HCEC 1CT (cell line): ENCODE measurements around the gene SLC35B2.

Source experiments
- DNase-seq: peaks from one replicate; pipeline ENCODE4 v3.0.0-alpha.2; 2017

SLC35B2 gene

GRCh38 chr6:44251576-44252524 lies 5.5 kb downstream of the SLC35B2 start:
- DNase-seq: no peak

- DNase-seq: no peak
Observed at GRCh38 chr6:44250718-44251123, 6.6 kb downstream of the SLC35B2 start.

DNA sequence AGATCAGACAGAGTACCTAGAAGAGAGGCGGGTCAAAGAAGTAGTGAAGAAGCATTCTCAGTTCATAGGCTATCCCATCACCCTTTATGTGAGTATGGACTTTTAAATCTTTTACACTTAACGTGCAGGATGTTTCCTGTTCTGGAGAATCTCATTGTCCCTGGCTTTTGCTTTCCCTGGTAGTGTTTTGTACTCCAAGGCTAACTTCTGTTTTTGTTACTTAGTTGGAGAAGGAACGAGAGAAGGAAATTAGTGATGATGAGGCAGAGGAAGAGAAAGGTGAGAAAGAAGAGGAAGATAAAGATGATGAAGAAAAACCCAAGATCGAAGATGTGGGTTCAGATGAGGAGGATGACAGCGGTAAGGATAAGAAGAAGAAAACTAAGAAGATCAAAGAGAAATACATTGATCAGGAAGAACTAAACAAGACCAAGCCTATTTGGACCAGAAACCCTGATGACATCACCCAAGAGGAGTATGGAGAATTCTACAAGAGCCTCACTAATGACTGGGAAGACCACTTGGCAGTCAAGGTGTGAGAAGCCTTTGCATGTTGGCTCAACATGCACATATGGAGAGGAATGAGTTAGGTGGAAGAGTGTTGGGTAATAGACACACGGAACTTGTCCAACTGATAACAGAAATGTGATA lies 7.1 kb downstream of the SLC35B2 start:
- DNase-seq: no peak

- no peak for DNase-seq
Observed at GRCh38 chr6:44249082-44249748, 8.1 kb downstream of the SLC35B2 start.

DNA sequence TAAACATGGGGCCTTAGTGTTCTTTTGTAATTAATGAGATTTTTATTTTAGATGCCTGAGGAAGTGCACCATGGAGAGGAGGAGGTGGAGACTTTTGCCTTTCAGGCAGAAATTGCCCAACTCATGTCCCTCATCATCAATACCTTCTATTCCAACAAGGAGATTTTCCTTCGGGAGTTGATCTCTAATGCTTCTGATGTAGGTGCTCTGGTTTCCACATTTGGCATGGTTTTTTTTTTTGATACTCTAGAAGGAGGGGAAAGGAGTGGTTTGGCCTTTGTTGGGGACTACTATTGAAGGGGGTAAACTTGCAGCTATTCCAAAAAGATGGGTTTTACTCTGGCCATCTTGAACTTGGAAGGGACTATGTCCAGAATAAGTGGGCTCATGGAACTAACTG lies 8.7 kb downstream of the SLC35B2 start:
- DNase-seq: no peak

GRCh38 chr6:44247338-44248302 lies 9.7 kb downstream of the SLC35B2 start:
- peak; percentile 27 for DNase-seq

DNA sequence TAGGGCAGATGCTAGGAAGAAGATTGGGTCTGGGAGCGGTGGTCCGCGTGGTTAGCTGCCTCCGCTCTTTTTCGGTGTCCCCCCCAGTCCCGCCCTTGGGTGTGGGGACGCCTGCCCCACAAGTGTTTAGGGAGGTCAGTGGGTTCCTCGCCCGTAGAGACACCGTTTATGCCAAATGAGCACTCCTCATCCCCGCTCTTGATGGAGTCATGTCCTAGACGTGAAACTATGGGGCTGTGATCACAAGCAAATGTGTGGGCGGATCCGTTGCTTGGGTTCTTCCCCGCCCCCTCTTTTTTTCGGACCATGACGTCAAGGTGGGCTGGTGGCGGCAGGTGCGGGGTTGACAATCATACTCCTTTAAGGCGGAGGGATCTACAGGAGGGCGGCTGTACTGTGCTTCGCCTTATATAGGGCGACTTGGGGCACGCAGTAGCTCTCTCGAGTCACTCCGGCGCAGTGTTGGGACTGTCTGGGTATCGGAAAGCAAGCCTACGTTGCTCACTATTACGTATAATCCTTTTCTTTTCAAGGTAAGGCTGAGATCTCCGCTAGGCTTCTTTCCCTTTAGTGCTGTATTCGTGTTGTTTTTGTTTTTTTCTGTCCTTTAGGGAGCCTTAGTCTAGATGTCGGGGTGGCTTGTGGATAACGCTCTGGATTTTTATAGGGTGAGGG lies 10.5 kb downstream of the SLC35B2 start, which contains the start of gene HSP90AB1:
TSS of gene HSP90AB1 (plus strand) at position 439 of the 675 bp plus-strand sequence. CDS start 1,529 bp downstream, outside the sequence.
- DNase-seq: peak; percentile 99

DNA sequence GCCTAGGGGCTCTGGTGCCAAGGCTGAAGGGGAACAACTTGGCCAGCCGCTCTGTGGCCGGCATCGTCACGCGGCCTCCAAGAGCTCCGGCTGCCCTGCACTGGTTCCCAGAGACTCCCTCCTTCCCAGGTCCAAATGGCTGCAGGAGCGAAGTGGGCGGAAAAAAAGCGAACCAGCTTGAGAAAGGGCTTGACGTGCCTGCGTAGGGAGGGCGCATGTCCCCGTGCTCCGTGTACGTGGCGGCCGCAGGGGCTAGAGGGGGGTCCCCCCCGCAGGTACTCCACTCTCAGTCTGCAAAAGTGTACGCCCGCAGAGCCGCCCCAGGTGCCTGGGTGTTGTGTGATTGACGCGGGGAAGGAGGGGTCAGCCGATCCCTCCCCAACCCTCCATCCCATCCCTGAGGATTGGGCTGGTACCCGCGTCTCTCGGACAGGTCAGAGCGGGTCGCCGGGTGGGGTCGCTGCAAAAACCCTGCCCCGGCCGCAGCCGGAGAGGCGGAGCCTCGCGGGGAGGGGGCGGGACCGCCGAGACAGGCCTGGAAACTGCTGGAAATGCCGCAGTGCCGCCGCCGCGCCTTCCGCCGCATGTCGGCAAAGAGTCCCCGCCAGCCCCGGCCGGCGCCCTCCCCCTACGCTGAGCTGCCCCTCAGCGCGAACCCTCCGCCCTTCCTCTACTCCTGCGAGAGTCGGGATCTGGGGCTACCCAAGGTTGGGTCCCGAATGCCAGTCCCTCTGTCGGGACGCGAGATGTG lies 11.2 kb downstream of the SLC35B2 start:
- DNase-seq: peak; percentile 81

DNA sequence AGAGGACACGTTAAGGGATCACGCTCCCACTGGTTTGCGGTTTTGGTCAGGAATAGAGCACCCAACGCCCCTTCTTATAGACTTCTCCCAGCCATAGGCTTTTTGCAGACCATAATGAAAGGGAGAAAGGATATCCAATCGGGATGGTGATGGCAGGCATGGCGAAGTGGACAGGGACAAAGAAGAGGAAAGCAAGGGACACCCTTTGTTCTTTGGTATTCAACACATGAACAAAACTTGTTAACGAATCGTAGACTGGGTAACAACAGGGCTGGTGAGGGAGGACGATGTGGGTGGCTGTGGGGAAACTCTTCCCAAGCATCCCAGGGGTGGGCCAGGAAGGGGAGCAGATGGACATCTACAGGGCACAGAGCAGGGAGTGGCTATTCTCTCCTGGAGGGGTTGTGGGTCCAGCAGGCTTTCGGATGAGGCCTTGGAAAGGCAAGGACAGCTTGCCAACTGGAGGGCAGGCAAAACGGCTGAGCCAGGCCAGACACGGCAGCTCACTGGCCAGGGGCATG lies 11.9 kb downstream of the SLC35B2 start:
- DNase-seq: no peak

DNA sequence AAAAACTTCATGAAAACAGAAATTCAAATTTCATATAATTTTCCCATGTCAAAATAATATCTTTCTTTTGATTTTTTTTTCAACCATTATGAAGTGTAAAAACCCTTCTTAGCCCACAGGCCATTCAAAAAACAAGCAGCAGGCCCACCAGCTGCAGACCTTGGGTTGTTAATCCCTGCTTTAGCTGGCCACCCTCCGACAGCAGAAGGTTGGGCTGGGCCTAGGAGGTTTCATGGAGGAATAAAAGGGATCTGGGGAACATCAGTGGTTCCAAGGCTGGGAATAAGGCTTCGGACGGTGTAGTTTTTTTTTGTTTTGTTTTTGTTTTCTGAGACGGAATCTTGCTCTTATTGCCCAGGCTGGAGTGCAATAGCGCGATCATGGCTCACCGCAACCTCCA lies 14.0 kb downstream of the SLC35B2 start:
- DNase-seq: no peak

- no peak for DNase-seq
Observed at GRCh38 chr6:44238687-44239350, 18.5 kb downstream of the SLC35B2 start.

DNA sequence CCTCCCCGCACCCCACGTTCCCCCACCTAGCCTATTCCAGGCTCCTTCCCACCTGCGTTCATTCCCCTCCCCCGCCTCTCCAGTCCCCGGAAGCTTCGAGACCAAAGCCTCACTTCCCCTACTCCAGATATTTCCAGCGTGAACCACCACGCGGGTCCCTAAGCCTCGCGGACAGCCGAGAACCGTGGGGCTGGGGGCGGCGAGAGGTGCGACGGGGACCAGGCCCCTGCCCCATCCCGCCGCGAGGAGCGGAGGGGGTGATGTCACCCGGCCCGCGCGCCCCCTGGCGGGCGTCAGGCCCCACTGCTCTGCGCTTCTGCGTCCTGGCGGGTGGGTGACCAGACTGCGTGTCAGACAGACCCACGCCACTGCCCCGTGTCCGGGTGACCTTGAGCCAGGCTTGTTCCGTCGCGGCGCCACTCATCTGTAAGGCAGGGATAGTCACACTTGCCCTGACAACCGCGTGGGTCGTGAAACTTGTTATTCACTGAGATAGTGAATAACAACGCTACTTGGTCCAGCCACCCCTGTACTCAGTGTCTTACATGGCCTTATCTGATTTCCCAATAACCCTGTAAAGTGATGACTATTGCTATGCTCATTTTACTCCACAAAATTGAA lies 19.4 kb downstream of the SLC35B2 start:
- DNase-seq: peak; percentile 60

GRCh38 chr6:44237021-44237812 lies 20.1 kb downstream of the SLC35B2 start:
- peak; percentile 98 for DNase-seq

GRCh38 chr6:44235891-44236516 lies 21.3 kb downstream of the SLC35B2 start:
- no peak for DNase-seq

GRCh38 chr6:44235269-44235668 lies 22.1 kb downstream of the SLC35B2 start:
- DNase-seq: no peak

DNA sequence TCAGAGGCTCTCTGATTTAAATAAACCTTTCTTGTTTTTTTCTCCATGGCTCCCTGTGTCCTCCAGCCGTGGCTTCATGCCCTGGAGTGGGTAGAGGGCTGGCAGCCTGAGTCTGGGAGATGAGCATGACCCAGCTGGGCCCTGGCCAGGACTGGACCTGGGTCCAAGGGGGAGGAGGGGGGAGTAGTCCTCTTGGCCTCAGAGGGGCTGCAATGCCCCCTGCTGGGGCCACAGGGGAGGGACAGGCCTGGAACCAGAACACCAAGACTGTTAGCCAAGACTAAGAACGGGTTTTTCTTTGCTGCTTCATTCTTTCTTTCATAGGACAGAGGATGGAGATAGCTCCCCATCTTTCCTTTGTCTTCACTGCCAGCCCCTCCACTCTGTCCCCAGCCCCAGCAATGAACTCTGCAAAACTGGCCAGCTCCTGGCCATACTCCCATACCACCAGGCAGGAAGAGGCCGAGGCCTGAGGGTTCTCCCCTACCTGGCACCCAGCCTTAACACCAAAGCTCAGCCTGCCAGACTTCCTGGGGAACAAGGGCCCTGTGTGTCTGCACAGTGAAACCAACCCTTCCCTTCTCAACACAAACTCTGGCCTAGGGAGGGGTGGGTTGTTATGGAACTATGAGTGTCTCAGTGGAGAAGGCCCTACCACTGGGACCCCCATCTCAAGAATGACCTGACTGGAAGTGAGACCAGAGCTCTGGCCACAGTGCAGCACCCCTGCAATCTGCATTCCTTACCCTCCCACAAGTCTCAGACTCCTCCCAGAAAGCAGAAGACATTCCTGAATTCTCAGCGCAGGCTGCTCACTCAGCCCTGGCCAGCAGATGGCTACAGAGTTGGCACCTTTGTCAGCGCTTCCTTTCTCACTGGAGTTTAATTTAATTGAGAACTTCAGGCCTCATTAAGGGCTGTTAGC lies 23.0 kb downstream of the SLC35B2 start:
- peak; percentile 72 for DNase-seq

DNA sequence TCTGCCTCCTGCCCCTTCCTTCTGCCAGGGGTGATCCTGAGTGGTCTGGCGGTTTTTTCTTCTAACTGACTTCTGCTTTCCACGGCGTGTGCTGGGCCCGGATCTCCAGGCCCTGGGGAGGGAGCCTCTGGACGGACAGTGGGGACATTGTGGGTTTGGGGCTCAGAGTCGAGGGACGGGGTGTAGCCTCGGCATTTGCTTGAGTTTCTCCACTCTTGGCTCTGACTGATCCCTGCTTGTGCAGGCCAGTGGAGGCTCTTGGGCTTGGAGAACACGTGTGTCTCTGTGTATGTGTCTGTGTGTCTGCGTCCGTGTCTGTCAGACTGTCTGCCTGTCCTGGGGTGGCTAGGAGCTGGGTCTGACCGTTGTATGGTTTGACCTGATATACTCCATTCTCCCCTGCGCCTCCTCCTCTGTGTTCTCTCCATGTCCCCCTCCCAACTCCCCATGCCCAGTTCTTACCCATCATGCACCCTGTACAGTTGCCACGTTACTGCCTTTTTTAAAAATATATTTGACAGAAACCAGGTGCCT lies 23.7 kb downstream of the SLC35B2 start:
- no peak for DNase-seq
